Activated naive CD8-positive, alpha-beta T cell treated with anti-CD3 and anti-CD28 coated beads for 36 hours (primary cell): ENCODE measurements around the gene EZH1. TPM values are rescaled to one million over a fixed set of nuclear protein-coding genes. Genes with fewer than 3 reads are reported as not detected.
"Not testable (repeated sequence)": the region's sequence is repeated elsewhere in the genome, so short reads cannot be mapped to it uniquely, and the experiment has no call there.

Experiments used
- DNase-seq: peaks from one replicate; pipeline ENCODE4 v3.0.0; 2021
- H3K27ac Mint-ChIP-seq: one replicate; pipeline ENCODE4 v1.8.0; 2022; ENCODE audit warnings: mild to moderate bottlenecking, moderate library complexity, mixed read lengths
- H3K27me3 Mint-ChIP-seq: one replicate; pipeline ENCODE4 v1.8.0; 2022; ENCODE audit warnings: mild to moderate bottlenecking, mixed read lengths
- H3K36me3 Mint-ChIP-seq: one replicate; pipeline ENCODE4 v1.8.0; 2021; ENCODE audit warnings: mild to moderate bottlenecking, mixed read lengths
- H3K4me1 Mint-ChIP-seq: one replicate; pipeline ENCODE4 v1.8.0; 2021; ENCODE audit warnings: mixed read lengths
- H3K4me3 Mint-ChIP-seq: one replicate; pipeline ENCODE4 v1.8.0; 2022; ENCODE audit warnings: mild to moderate bottlenecking, moderate library complexity, mixed read lengths
- H3K9me3 Mint-ChIP-seq: one replicate; pipeline ENCODE4 v1.8.0; 2022; ENCODE audit warnings: mixed read lengths
- total RNA-seq, 2 experiments: library from RNA; stranded (reverse); gene quantifications; one replicate each; pipeline ENCODE4 v1.2.3, GENCODE V29; 2021

Gene EZH1
- total RNA-seq, 2 experiments from 2014 or later = 14.4 to 17.5 TPM

DNA sequence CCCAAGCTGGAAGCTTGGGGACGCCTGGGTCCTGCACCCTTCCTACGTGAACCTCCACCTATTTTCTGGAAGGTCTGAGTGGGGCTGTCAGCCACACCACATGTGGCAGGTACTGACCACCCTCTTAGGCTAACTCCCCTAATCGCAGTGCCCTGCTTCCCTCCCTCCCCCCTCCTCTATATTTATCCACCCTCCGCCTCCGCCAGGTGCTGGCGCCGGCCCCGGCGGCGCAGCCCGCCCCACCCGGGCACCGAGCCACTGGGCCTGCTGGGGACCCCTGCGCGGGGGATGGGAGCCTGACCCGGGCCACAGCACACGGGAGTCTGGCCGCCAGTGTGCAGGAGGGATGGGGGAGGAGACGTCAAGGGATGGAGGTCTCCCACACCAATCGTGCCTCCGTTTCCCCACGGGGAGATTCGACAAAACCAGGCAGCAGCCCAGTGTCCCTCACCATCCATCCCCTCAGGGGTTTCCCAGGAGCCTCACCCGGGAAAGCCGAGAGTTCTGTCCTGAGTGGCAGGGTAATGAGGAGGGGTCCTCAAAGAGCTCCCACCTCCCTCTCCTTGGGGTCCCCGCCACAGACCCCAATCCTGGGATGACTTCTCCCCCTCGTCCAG, 69.4 kb downstream of the EZH1 start:
- H3K4me3 Mint-ChIP-seq = no peak overlapping the region
- H3K36me3 Mint-ChIP-seq = no peaks in the 10 kb centered on the region
- H3K27ac Mint-ChIP-seq = no peak overlapping the region
- DNase-seq = no peak
- peaks cover 63% of the 10 kb centered on the region for H3K27me3 Mint-ChIP-seq
- no peaks in the 10 kb centered on the region for H3K9me3 Mint-ChIP-seq
- peaks cover 34% of the 10 kb centered on the region for H3K4me1 Mint-ChIP-seq

DNA sequence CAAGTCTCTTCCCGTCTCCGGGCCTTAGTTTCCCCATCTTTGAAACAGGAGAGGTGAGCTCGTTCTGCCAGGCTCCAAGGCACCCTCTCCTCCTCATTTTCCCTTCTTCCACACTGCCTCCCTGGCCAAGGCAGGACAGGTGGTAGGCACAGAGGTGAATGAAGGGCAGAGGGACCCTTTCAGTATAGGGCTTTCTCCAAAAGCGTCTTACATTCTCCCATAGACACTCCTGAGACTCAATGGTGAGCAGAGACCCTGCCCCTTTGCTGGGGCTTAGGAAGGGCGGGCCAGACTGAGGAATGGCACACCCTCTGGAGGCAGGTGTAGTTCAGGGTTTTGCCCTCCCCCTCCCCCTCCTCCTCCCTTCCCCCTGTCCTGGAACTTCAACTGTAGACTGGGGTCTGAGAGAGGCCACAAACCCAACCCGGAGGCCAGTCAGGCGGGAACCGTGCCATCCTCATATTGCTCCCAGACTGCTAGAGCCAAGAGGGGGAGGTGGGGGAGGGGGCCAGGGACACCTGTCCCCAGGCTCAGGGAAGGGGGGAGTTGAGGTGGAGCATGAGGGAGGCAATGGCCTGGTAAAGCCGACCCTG, 70.0 kb downstream of the EZH1 start:
- H3K4me3 Mint-ChIP-seq = no peak overlapping the region
- no peak overlapping the region for H3K27ac Mint-ChIP-seq
- no peaks in the 10 kb centered on the region for H3K36me3 Mint-ChIP-seq
- no peaks in the 10 kb centered on the region for H3K9me3 Mint-ChIP-seq
- peaks cover 34% of the 10 kb centered on the region for H3K4me1 Mint-ChIP-seq
- peaks cover 62% of the 10 kb centered on the region for H3K27me3 Mint-ChIP-seq
- DNase-seq = no peak

DNA sequence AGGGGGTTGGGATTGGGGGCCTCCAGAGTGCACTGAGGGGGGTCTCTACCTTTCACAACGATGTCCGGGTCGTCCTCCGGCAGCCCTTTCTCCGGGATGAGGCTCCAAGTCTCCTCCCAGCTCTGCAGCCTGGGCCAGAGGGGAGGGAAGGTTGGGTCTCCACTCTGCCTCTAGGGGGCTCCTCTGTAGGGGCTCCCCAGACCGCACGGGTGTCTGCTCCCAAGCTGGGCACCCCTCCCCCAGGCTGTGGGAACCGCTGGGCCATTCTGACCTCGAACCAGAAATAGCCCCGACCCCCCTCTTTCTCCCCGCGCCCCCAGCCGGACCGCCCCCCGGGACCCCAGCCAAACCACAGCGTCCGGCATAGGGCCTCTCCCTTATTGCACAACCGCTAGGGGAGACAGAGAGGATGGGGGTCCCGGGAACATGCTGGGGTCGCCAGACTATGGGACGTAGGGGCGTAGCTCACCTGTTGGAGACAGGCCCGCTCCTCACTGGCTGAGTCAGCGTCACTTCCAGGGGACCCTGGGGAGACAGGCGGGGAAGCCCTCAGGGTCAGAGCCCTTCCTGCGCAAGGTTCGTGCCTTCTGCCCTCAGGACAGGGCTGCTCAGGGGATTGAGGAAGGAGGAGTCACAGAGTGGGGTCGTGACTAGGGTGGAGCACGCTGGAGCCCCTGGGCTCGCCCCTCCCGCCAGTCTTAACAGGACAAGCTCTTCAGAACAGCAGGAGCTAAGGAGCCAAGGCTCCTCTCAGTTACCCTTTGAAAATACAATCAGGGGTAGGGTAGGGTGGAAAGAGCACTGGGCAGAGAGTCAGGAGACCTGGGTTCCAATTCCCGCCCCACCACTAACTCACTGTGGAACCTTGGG, 70.7 kb downstream of the EZH1 start:
- DNase-seq = no peak
- Mint-ChIP-seq H3K36me3 (no peaks in the 10 kb centered on the region), H3K4me3 (no peak overlapping the region), H3K4me1 (peaks cover 29% of the 10 kb centered on the region), H3K9me3 (no peaks in the 10 kb centered on the region), H3K27me3 (peaks cover 67% of the 10 kb centered on the region), H3K27ac (no peak overlapping the region)

DNA sequence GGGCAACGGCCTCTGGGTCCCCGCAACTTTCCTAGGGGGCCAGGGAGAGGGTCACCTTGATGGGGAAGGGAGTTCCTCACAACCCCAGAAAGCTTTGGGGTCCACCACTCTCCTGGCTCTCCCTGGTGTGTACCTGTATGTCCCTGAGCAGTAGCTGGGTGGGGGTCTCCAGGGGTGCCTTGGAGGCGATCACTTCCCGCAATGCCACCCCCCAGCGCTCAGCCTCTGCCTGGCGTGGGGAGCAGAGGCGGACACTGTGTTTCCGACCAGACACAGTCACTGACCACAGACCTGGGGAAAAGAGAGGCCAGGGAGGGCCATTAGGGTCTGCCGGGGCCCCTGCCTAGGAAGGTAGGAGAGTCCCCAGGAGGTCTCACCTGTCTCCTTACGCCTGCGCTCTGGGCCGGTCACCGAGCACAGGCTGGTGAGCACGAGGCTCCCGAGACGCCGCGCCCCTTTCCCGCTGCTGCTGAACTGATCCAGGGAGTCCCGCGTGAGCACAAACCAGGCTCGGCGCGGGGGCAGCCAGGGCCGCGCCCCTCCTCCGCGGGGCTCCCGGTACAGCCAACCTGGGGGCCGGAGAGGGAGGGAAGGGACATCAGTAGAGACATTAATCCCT, 71.5 kb downstream of the EZH1 start:
- peaks cover 74% of the 10 kb centered on the region for H3K27me3 Mint-ChIP-seq
- H3K4me3 Mint-ChIP-seq = no peak overlapping the region
- H3K4me1 Mint-ChIP-seq = peaks cover 22% of the 10 kb centered on the region
- H3K9me3 Mint-ChIP-seq = no peaks in the 10 kb centered on the region
- peaks cover 1% of the 10 kb centered on the region for H3K36me3 Mint-ChIP-seq
- no peak overlapping the region for H3K27ac Mint-ChIP-seq
- no peak for DNase-seq

DNA sequence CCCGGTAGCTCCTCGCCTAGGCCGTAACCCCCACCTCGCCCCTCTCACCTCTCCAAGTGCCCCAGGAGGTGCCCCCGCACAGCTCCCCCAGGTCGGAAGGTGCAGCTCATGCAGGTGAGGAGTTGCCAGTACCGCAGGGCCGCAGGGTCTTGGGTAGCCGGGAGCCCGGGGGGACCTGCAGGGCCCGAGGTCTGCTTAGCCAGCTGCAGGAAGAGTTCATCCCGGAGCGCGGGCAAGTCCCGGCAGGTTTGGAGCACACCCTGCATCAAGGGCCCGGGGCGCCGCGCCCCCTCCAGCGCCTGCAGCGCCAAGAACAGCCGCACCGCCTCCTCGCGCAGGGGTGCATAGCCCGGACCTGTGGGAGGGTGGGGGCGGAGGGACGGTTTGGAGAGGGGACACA, 72.8 kb downstream of the EZH1 start:
- Mint-ChIP-seq H3K27ac (no peak overlapping the region), H3K4me3 (no peak overlapping the region), H3K9me3 (no peaks in the 10 kb centered on the region), H3K27me3 (peaks cover 74% of the 10 kb centered on the region), H3K36me3 (peaks cover 1% of the 10 kb centered on the region), H3K4me1 (peaks cover 14% of the 10 kb centered on the region)
- no peak for DNase-seq

DNA sequence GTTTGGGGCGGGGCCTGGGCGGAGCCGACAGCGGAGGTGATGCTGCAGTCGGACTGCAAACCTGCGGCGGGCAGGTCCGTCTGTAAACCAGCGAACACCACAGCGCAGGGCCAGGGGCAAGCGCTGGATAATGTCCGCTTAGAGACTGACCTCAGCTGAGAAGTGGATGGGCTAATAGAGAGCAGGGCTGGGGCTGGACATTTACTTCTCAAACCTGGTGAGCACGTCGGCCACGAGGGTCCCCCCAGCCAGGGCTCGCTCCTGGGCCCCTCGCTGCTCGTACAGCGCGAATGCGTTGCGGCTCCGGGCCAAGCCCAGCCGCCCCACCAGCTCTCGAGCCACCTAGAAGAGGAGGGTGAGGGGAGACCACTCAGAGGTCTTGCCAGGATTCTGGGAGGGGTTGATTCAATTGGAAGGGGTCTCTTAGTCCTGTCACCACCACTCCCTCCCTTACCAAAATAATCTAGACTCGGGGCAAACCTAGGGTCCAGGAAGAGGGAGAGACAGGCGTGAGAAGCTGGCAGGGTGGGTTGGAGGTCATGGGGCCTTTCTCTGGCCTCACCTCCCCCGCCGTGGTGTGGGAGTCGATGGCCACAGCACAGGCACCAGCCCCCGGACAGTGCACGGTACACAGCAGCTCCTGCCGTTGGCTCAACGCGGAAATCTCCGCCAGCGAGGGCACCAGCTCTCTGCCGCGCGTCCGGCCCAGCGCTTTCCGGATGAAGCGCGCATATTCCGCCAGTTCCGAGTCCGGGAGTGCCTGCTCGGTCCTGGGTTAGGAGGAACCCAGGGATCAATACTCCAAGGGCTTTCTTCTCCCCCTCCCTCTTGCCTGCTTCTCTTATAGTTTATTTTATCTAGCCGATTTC, 73.8 kb downstream of the EZH1 start:
- Mint-ChIP-seq H3K27ac (no peak overlapping the region), H3K4me1 (peaks cover 14% of the 10 kb centered on the region), H3K4me3 (no peak overlapping the region), H3K9me3 (no peaks in the 10 kb centered on the region), H3K36me3 (peaks cover 1% of the 10 kb centered on the region), H3K27me3 (peaks cover 66% of the 10 kb centered on the region)
- DNase-seq = no peak

DNA sequence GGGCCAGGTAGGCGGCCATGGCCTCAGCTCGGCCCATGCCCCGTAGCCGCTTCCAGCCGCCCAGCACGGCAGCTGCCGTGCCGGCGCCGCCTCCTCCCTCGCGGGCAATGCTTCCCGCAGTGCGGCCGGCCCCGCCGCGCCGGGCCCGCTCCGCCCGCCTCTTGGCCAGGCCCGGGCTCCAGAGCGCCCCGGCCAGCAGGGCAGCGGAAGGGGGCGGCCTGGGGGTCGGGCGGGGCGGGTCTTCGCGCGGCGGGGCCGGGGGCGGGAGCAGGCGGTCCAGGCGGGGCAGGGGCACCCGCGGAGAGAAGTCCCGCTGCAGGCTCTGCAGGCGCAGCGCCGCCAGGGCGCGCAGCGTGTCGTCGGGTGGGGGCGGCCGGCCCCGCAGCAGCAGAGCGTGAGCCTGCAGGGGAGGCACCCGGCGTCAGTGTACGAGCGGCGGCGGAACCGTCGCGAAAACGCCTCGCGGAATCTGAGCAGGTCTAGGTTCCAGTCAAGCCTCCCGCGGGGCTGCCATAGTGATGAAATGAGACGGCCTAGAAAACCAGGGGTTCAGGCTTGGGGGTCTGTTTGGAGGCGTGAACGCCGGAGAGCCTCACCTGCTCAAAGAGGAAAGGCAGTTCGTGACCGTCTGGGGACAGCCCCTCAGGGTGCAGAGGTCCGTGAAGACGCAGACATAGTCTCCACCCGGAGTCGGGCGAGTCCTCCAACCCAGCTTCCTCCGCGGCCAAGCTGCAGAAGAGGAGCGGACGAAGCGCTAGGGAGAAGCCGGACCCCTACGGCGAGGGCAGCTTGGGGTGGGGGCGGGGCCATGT, 74.7 kb downstream of the EZH1 start:
- DNase-seq = peak; percentile 61
- Mint-ChIP-seq H3K27me3 (peaks cover 62% of the 10 kb centered on the region), H3K36me3 (peaks cover 5% of the 10 kb centered on the region), H3K4me3 (peak overlapping the region; percentile 58), H3K9me3 (no peaks in the 10 kb centered on the region), H3K4me1 (peaks cover 14% of the 10 kb centered on the region), H3K27ac (no peak overlapping the region)

DNA sequence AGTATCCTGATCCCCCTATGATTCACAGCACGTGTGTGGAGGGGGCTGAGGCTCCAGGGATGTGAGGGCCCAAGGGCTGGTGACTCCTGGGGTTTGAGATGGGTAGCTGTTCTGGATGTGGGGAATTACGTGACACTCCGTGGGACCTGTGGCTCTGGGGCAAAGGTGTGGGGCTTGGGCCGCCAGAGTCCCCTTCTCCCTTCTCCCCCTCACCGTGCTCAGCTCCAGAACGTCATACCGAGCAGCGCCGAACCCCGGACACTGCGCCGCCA, 75.2 kb downstream of the EZH1 start:
- Mint-ChIP-seq H3K27me3 (peaks cover 57% of the 10 kb centered on the region), H3K4me1 (peaks cover 13% of the 10 kb centered on the region), H3K36me3 (peaks cover 5% of the 10 kb centered on the region), H3K27ac (no peak overlapping the region), H3K4me3 (no peak overlapping the region), H3K9me3 (no peaks in the 10 kb centered on the region)
- DNase-seq = no peak

DNA sequence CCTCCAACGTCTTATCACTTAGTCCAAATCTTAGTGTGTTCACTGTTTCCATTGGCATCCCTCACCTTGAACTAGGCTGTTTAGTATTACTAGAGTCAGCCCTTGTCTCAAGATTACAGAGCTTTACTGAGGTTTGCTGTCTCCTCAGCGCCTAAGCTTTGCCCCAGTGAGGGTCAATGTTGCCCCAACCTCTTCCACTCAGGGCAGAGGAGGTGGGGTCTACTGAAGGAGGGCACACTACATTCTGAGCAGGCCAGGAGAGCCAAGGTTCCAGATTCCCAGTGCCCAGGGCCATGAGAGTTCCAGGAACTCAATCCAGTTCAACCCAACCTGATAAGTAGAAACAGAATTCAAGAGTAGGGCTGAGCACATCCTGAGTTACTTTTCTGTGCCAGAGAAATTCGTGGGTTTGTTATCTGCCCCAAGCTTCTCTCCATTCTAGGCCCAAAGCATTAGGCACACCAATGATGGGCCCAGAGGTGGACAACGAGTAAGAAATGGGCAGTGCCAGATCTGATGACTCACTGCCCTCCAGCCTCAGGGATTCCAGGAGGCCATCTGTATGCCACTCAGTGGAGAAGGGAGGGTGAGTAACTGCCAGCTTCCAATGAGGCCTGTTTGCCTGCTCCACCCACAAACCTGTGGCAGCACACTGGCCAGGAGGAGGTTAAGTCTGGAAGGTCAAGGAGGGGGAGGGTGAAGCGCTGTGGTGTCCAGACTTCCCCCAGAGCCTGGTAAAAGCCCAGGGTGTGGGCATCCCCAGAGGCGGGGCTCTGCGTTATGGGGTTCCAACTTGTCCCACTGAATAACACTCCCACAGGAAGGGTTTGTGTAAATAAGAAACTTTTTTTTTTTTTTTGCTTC, 77.5 kb downstream of the EZH1 start:
- H3K36me3 Mint-ChIP-seq = peaks cover 5% of the 10 kb centered on the region
- no peak for DNase-seq
- H3K27ac Mint-ChIP-seq = no peak overlapping the region
- no peak overlapping the region for H3K4me3 Mint-ChIP-seq
- H3K4me1 Mint-ChIP-seq = peaks cover 8% of the 10 kb centered on the region
- H3K27me3 Mint-ChIP-seq = peaks cover 36% of the 10 kb centered on the region
- H3K9me3 Mint-ChIP-seq = no peaks in the 10 kb centered on the region

DNA sequence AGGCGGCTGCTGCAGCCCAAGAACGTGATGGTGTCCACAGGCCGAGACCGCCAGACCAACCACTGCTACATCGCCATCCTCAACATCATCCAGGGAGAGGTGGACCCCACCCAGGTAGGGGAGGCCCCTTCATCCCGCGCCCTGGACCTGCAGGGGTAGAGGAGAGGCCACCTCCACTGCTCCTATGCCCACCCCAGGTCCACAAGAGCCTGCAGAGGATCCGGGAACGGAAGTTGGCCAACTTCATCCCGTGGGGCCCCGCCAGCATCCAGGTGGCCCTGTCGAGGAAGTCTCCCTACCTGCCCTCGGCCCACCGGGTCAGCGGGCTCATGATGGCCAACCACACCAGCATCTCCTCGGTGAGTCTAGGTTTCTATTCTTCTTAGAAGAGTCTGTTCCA, 78.7 kb downstream of the EZH1 start:
- not testable (repeated sequence) for H3K4me1 Mint-ChIP-seq, H3K4me3 Mint-ChIP-seq, DNase-seq, H3K9me3 Mint-ChIP-seq, H3K36me3 Mint-ChIP-seq, H3K27ac Mint-ChIP-seq
- peaks cover 25% of the 10 kb centered on the region for H3K27me3 Mint-ChIP-seq

DNA sequence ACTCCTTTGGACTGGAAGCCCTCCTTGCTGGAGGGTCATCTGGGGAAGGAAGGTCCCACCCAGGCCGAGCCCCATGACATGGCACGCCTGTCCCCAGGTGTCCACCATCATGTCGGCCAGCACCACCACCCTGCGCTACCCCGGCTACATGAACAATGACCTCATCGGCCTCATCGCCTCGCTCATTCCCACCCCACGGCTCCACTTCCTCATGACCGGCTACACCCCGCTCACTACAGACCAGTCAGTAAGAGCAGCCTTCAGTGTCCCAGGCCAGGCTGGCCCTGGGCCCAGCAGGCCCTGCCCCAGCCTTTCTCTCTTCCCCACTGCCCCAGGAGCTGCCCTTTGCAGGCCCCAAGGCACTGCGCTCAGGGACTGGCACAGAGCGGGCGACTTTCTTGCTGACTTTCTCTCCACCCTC, 79.2 kb downstream of the EZH1 start:
- Mint-ChIP-seq H3K27ac (no peak overlapping the region), H3K36me3 (peaks cover 5% of the 10 kb centered on the region), H3K27me3 (peaks cover 20% of the 10 kb centered on the region), H3K4me3 (no peak overlapping the region), H3K9me3 (no peaks in the 10 kb centered on the region), H3K4me1 (peaks cover 4% of the 10 kb centered on the region)
- DNase-seq = no peak

DNA sequence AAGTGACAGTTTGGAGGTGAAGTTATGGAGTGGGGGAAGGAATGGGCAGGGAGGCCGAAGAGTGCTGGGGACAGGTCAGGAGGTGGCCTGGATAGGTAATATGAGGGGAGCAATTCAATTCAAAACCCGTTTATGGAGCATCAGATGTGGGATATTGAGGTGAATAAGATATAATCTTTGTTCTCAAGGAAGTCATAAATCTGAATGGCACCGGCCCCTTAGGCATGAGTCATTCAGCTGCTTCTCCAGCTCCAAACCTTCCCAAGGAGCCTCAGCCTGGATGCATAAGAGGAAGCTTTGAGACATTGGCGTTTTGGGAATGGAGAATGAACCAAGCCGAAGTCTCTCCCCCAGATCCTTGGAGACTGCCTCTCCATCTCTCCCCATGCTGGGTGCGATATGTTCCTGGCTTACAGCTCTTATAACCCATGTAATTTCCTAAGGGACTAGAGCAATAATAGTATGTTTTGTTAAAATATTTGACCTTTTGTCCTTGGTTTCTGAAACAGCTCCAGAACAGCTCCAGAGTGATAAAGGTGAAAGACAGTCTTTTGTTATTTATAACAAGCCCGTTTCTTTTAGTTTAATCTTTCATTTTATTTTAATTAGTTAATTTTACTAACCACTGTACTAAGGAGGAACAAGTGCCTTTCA, 84.0 kb downstream of the EZH1 start:
- Mint-ChIP-seq H3K27me3 (no peaks in the 10 kb centered on the region), H3K27ac (no peak overlapping the region), H3K4me3 (no peak overlapping the region), H3K4me1 (peaks cover 16% of the 10 kb centered on the region), H3K9me3 (no peaks in the 10 kb centered on the region), H3K36me3 (peaks cover 2% of the 10 kb centered on the region)
- DNase-seq = no peak

DNA sequence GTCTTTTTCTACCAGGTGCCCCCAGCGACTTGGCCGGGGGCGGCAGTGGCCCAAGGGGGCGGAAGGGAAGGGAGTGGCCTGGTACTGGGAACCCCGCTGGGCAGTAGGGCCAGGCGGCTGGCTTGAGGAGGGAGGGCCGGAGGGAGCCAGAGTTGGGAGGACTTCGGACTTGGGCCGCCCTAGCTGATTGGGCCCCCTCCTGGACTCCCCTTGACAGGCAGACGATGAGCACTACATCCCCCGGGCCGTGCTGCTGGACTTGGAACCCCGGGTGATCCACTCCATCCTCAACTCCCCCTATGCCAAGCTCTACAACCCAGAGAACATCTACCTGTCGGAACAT, 84.9 kb downstream of the EZH1 start:
- H3K27ac Mint-ChIP-seq, H3K9me3 Mint-ChIP-seq, DNase-seq, H3K36me3 Mint-ChIP-seq, H3K27me3 Mint-ChIP-seq: not testable (repeated sequence)
- Mint-ChIP-seq H3K4me3 (peak overlapping the region; percentile 35), H3K4me1 (peaks cover 18% of the 10 kb centered on the region)
